GM06990 (cell line): ENCODE data around the gene COL1A2.

ENCODE experiments used
- DNase-seq: peaks from one replicate; pipeline ENCODE4 v3.0.0-alpha.2; 2011; ENCODE audit not compliant: insufficient read length; ENCODE audit errors: extremely low read depth
- H3K27me3 ChIP-seq: replicated peaks from 2 replicates; pipeline ENCODE4 v1.6.0; 2011; ENCODE audit warnings: low read length; ENCODE audit not compliant: control insufficient read depth, insufficient read depth
- H3K36me3 ChIP-seq: 2 replicates; pipeline ENCODE4 v1.5.1; 2011; ENCODE audit warnings: low read length; ENCODE audit not compliant: control insufficient read depth, insufficient read depth
- H3K4me3 ChIP-seq: replicated peaks from 2 replicates; pipeline ENCODE4 v1.5.1; 2011; ENCODE audit warnings: low read depth, mild to moderate bottlenecking, control low read depth, low read length
- TF ChIP-seq, protein P1 (sequence below): IDR thresholded peaks from 2 replicates; pipeline ENCODE4 v1.5.1; 2011; ENCODE audit warnings: low read length, control low read depth, mild to moderate bottlenecking, inconsistent platforms; ENCODE audit not compliant: insufficient read depth, poor library complexity, severe bottlenecking

Gene COL1A2

DNA sequence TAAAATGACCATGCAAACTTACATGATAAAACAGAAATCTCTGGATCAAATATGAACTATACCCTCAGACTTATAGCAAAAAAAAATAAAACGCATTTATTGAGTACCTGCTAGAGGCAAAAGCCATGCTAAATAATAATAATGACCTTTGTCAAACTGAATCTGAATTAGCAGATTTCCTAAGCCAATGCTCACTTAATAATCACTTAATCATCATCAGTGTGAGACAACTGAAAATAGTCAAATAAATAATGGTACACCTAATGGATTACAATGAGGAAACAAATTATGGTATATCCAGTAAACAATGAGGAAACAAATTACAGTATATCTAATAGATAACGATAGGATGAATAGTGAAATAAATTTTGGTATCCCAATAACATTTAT lies 37.6 kb downstream of the COL1A2 start:
- no peak for DNase-seq
- TF ChIP-seq, protein P1, sequence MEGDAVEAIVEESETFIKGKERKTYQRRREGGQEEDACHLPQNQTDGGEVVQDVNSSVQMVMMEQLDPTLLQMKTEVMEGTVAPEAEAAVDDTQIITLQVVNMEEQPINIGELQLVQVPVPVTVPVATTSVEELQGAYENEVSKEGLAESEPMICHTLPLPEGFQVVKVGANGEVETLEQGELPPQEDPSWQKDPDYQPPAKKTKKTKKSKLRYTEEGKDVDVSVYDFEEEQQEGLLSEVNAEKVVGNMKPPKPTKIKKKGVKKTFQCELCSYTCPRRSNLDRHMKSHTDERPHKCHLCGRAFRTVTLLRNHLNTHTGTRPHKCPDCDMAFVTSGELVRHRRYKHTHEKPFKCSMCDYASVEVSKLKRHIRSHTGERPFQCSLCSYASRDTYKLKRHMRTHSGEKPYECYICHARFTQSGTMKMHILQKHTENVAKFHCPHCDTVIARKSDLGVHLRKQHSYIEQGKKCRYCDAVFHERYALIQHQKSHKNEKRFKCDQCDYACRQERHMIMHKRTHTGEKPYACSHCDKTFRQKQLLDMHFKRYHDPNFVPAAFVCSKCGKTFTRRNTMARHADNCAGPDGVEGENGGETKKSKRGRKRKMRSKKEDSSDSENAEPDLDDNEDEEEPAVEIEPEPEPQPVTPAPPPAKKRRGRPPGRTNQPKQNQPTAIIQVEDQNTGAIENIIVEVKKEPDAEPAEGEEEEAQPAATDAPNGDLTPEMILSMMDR = no peak
- no peaks in the 10 kb centered on the region for H3K36me3 ChIP-seq
- H3K27me3 ChIP-seq = no peaks in the 10 kb centered on the region
- no peak overlapping the region for H3K4me3 ChIP-seq

DNA sequence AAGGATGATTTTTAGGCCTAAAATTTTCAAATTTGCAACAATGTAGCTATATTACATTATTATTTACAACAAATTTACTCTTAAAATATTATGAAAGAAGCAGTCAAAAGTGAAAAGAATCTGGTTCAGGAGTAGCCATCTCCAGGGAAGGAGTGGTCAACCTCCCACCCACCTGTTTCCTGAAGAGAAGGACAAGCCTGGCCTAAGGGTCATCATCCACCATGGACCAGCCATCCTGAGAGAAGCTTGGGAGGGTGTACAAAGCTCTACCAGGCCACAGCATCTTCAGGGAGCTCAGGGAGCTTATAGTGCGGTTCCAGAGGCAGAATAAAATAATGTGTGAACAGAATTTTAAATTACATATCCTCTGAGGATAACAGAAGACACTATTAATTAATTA lies 38.1 kb downstream of the COL1A2 start:
- Histone ChIP-seq H3K27me3 (no peaks in the 10 kb centered on the region), H3K36me3 (no peaks in the 10 kb centered on the region), H3K4me3 (no peak overlapping the region)
- no peak for DNase-seq
- TF ChIP-seq, protein P1 = no peak

DNA sequence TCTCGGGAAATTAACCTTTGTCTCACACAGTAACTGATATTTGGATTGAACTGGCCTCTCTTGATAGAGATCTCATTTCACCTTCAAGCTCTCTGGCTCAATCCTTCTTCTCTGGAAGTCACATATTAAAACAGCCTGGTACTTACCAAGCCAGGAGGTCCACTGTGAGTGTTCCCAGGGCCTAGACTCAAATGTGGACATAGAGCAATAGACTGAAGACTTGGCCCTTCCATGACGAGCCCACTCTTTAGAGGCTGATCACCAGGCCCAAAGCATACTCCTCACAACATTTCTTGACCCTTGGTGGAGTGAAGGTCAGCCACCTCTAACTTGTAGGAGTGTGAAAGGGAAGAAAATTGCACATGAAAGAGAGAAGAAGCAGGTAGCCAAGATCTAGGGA lies 38.5 kb downstream of the COL1A2 start:
- H3K27me3 ChIP-seq = no peaks in the 10 kb centered on the region
- TF ChIP-seq, protein P1 = no peak
- no peak overlapping the region for H3K4me3 ChIP-seq
- DNase-seq = no peak
- no peaks in the 10 kb centered on the region for H3K36me3 ChIP-seq

DNA sequence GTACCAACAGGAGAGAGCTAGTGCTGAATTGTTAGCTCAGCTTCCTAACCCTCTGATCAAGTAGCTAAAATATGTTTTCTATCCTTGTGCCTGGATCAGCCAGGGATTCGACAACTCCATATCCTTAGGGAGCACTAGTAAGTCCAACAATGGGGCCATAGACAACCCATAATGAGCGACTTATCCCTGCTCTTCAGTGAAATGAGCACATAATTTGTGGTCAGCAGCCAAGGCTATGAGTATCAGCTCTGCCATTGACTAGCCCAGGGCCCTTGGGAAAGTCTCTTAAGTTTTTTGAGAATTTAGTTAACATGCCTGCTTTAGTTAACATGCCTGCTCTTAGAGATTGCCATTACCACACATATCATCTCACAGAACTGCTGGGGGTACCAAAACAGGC lies 39.3 kb downstream of the COL1A2 start:
- TF ChIP-seq, protein P1 = no peak
- Histone ChIP-seq H3K27me3 (no peaks in the 10 kb centered on the region), H3K36me3 (no peaks in the 10 kb centered on the region), H3K4me3 (no peak overlapping the region)
- DNase-seq = no peak

DNA sequence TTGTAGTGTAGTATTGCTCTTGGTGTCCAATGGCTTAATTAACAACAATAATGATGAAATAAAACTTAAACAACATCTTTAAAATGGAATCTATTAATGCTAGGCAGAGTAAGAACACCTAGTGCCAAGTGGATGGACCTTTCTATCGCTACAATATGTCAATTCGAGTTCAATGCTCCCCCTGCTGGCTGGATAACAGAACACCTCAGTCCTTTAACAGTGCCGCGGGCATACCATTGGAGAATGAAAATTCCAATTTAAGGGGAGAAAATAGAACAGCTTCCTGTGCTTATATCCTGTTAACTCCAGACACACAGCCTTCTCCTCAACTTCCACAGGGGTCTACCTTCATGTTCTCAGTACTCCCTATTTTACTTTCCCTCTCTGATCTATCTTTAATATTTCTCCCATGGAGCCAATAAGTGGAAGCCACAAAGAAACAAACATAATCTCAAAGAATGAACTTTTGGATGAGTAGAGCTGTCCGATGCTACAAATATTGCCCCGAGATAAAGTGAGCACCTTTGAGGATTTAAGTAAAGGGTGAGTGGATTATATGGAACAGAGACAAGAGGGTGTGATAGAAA lies 41.4 kb downstream of the COL1A2 start:
- H3K27me3 ChIP-seq = no peaks in the 10 kb centered on the region
- DNase-seq = no peak
- no peak overlapping the region for H3K4me3 ChIP-seq
- H3K36me3 ChIP-seq = no peaks in the 10 kb centered on the region
- TF ChIP-seq, protein P1 = peak; percentile 84

DNA sequence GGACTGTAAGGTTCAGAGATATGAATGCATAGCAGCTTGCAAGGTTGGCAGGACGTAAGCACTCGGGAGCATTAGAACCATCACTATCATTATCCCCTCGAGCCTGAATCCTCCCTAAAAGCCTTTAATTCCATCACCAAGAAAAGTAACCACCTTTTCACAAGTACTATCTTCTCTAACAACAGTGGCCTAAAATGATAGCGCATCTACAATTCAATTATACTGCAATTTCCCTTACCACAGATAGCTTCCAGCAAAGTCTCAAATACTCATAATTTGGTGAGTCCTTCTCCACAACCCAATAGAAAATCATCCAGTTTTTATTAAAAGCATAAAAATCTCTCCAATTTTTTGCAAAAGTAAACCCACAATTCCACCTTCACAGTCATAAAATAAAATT lies 42.0 kb downstream of the COL1A2 start:
- DNase-seq = no peak
- Histone ChIP-seq H3K27me3 (no peaks in the 10 kb centered on the region), H3K36me3 (no peaks in the 10 kb centered on the region), H3K4me3 (no peak overlapping the region)
- TF ChIP-seq, protein P1 = no peak
